Measurements from ENCODE around the gene KHSRP.
A peak's percentile ranks its signal among the peaks of the same experiment; 100 is the strongest.

KHSRP gene

DNA sequence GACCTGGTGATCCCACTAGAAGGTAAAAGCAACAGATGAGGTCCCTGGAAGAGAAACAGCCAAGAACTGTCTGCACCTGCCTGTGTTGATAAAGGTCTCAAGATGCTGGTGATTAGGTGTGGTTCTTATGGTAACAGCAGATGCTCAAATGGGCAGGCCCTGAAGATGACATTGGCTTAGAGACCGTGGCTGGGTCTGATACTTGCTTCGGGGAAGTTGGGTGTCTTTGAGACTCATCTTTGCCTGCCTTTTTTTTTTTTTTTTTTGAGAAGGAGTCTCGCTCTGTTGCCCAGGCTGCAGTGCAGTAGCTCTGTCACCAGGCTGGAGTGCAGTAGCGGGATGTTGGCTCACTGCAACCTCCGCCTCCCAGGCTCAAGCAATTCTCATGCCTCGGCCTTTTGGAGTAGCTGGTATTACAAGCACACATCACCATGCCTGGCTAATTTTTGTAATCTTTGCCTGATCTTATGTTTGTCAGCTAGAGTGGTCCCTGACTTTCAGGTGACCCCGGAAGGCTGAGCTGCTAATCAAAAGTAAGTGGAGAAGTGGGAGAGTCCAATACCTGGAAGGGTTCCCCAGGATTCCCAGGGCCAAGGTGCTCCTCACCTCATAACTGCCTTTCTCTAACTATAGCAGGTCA, 27.1 kb upstream of the KHSRP start:
- no peak for FAIRE-seq

DNA sequence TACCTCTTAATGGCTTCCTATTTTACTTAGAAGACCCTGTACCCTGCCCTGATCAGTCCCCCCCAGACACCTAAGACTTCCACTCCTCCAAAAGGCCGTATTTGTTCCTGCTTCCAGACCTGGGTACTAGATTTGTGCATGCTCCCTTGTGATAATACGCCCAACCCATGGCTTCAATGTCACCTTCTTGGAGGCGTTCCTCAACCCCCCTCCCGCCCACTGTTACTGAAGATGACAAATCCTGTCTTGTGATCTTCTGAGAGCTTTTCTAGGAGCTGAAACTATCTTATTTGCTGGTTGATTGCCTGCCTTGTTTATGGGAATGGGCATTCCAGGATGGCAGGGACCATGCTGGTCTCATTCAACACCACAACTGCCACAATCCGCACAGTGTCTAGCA, 25.6 kb upstream of the KHSRP start:
- FAIRE-seq, result no peak

DNA sequence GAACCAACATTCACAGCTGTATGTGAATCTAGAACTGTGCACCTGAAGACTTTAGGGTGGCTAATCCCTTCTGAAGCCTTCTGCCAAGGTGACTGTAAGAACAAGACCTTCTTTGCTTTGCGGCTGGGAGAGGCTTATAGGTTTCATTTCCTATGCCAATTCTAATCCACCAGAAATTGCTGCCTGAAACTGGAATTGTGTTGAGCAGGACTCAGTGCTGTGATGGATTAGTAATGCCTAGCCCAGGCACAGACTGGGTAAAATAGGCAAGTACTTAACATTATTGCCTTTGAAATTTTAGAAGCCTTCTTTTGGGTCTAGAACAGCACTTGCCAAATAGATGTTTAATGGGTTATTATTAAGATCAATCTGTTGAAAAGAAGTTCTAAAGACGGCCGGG, 23.4 kb upstream of the KHSRP start:
- FAIRE-seq, result no peak

DNA sequence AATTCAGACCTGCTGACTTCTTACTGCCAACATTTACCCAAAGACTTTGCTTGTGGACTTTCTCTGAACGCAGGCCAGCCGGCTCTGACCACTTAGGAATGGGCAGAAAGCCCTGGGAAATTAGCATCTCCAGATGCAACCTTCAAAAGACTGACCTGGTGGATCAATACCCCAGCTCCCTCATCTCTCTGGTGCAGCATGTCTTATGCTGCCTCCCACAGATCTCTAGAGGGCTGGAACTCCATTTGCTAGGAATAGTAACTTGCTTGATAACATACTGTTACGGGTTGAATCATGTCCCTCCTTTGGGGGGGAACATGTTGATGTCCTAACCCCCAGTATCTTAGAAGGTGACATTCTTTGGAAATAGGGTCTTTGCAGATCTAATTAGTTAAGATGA, 21.8 kb upstream of the KHSRP start:
- FAIRE-seq, result no peak

DNA sequence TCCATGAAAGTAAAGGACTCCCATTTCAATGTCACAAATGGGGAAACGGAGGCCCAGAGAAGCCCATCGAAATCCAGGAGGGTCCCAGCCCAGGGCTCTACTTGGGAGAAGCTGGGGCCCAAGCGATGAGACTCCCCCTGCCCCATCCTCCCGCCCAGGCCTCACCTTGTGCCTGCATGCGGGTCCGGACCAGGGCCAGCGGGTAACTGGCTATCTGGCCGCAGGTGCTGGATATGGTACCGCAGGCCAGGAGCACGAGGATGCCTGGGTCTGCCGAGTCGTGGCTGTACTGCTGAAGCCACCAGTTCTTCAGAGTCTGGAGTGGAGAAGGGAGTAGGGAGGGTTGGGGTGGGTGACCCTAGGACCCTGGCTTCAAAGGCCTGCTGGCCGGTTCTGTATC, 19.4 kb upstream of the KHSRP start:
- FAIRE-seq, result no peak

DNA sequence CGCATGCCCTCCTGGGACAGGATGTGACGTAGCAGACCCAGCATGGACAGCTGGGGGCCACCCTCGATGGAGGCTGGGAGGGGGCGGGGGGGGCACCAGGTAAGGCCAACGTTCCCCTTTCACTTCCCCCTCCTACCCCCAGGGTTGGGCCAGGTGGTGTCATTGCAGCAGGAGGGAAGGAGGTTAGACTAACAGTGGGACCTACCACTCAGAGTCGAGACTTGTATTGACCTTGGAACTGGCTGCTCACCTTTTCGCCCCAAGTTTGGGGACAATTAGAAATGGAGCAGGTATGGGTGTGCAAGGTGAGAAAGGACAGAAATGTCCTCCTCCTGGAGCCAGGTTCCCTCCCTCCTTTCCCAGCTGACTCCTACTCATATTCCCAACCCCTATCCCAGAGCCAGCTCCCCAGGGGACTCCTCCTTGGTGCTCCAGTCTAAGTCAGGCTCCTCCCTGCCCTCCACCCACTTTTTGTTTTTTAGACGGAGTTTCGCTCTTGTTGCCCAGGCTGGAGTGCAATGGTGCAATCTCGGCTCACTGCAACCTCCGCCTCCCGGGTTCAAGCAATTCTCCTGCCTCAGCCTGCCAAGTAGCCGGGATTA, 17.6 kb upstream of the KHSRP start:
- FAIRE-seq, result no peak

DNA sequence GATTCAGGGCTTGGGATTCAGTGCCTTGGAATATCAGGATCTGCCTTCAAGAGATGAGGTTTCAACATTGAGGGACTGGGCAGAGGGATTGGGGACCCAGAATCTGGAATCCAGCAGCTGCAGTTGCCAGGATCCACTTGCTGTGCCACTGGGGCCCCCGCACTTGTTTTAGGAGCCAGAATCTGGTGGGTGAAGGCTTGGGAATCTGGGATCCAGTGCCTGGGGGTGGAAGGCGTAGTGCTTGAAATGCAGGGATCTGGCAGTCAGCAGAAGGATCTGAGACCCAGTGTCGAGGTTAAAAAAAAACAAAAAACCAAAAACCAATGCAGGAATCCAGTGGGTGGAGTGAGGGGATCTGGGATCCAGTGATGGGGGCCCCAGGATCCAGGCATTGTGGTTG, 16.3 kb upstream of the KHSRP start:
- FAIRE-seq, result no peak

DNA sequence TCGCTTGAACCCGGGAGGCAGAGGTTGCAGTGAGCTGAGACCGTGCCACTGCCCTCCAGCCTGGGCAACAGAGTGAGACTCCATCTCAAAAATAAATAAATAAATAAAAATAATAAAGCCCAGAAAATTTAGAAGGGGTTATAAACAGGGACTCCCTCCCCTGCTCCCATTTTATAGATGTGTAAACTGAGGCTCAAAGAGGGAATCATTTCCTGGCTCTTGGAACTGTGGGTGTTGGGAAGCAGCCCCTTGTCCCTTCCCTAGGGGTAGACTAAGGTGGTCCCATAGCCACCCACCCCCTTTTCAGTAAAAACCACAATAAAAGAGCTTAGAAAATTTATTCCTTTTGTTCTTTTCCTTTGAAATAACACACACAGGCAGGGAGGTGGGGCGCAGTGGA, 15.1 kb upstream of the KHSRP start:
- no peak for FAIRE-seq

DNA sequence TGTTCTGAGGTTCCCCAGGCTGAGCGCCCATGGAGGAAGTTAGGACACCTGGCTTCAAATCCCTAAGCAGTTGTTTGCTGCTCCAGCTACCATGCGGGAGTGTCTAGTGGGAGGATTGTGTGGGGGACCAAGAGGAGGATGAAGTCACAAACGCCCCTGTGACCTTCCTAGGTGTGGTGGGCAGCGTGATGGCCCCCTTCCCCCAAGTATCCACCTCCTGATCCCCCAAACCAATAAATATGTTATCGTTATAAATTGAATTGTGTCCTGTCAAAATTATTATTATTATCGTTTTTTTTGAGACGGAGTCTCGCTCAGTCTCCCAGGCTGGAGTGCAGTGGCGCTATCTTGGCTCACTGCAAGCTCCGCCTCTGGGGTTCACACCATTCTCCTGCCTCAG, 9.1 kb upstream of the KHSRP start, which contains the start of gene SLC25A41:
Gene SLC25A41 (minus strand): TSS at position 101 of the 400 bp plus-strand sequence. CDS start 70 bp downstream, at position 31.
- no peak for FAIRE-seq

DNA sequence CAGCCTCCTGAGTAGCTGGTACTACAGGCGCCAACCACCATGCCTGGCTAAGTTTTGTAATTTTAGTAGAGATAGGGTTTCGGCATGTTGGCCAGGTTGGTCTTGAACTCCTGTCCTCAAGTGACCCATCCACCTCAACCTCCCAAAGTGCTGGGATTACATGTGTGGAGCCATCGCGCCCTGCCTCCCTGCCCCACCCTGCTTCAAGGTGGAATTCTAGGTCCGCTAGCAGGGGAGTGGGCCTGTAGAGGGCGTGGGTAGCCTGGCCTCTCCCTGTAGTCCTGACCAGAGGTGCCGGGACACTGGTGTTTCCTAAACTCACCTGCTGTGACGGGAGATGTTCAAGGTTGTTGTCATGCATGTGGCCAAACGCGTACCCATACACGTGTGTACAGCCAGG, 8.6 kb upstream of the KHSRP start:
- FAIRE-seq, result no peak

DNA sequence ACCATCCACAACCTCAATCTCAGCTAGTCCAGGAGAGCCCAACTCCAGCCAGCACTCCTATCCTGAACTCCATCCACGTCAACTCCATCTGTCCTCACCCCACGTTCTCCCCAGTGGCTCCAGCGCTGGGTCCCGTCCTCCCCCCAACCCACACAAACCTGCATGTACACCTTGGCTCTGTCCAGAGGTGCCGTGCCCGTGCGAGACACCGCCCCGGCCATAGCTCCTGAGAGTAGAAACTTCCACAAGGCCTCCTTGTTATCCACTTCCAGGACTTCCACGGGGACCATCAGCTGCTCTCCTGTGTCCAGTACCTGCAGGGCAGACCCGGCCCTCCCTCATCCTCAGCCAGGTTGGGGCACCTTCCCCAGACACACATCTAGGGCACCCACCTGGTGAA, 7.3 kb upstream of the KHSRP start:
- no peak for FAIRE-seq

DNA sequence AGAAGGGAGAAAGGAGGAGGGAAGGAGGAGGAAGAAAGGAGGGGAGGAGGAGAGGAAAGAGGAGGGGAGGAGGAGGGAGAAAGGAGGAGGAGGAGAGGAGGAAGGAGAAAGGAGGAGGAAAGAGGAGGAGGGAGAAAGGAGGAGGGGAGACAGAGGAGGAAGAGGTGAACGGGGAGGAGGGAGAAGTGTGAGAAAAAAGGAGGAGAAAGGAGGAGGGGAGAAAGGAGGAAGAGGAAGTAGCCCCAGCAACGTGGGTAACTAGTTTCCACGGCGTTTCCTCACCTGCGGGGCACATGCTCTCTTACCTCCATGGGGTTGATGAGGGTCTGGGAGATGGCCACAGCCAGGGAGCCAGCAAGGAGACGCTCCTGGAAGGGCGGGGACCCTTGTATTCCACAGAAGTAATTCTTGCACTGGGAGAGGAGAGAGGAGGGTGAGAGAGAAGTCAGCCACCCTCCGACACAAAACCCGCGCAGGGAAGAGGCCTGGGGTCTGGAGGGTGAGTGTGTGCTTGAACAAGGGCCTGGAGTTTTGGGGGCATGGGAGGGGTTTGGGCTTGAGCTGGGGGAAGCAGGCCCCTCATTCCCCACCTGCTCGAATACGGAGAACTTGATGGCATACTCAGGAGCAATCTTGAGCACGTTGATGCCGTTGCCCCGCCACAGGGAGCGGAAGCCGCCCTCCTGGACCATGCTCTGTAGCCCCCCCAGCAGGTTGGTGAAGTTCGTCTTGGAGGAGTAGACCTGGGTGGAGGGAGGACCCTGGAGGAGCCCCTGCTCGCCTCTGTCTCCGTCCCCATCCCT, 5.0 kb upstream of the KHSRP start:
- FAIRE-seq, result no peak

DNA sequence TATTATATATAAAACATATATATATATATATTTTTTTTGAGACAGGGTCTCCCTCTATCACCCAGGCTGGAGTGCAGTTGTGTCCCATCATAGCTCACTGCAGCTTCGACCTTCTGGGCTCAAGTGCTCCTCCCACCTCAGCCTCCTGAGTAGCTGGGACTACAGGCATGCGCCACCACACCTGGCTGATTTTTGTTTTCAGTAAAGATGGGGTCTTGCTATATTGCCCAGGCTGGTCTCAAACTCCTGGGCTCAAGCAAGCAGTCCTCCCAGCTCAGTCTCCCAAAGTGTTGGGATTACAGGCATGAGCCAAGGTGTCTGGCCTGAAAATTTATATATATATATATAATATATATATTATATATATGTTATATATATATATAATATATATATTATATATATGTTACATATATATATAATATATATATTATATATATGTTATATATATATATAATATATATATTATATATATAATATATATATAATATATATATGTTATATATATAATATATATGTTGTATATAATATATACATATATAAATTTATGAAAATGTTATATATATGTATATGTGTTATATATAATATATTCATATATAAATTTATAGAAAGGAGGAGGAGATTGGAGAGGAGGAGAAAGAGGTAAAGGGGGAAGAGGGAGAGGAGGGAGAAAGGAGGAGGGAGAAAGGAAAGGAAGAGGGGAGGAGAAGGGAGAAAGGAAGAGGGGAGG, 4.2 kb upstream of the KHSRP start:
- peak; percentile 56 for FAIRE-seq

DNA sequence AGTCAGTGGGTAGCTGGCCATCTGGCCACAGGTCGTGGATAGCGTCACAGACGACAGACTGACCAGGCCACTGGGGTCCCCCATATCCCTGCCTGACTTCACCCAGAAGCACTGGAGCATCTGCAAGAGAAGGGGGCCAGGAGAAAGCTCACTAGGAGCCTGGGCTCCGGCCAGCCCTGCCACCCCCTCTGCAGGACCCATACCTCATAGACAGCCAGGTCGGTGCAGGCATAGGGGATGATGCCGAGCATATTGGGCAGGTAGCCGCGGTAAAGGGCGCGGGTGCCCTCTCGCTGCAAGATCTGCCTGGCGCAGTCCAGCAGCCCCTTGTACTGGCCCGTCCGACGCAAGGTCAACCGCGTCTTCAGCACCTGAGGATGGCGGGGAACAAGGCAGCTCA, 2.5 kb upstream of the KHSRP start:
- no peak for FAIRE-seq

DNA sequence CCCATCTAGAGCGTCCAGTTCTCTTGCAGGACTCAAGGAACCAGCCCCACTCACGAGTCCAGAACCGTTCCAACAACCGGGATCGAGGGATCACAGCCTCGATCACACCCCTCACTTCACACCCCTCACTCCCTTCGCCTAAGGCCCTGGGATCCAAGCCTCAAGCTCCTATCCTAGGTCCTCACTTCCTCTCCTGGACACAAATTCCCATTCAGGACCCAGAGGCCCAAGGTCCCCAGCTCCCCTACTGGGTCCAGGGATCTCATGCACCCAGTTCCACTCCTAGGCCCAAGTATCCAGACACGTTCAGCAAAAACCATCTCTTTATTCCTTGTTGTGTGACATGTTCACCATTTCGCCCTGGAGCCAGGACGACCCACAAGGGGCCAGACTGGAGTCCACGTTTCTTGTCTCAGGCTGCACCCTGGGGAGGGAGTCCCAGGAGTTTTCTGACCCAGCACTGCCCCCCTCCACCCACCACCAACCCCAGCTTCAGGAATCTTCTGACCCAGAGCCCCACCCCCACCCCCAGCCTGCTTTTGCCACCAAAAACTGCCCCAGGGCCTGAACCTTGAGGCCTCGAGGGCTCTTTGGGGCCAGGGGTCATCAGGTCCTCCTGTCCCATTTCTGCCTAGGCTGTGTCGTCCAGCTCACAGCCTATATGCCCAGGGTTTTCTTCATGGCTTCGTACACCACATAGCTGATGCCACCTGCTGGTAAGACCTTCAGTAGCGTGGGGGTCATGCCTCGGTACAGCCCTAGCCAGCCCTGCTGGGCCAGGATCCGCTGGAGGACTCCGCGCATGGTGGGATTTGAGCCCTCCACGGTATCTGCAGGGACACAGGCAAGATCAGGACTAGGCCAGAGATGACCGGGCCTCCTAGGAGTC, 1.4 kb upstream of the KHSRP start:
- no peak for FAIRE-seq

DNA sequence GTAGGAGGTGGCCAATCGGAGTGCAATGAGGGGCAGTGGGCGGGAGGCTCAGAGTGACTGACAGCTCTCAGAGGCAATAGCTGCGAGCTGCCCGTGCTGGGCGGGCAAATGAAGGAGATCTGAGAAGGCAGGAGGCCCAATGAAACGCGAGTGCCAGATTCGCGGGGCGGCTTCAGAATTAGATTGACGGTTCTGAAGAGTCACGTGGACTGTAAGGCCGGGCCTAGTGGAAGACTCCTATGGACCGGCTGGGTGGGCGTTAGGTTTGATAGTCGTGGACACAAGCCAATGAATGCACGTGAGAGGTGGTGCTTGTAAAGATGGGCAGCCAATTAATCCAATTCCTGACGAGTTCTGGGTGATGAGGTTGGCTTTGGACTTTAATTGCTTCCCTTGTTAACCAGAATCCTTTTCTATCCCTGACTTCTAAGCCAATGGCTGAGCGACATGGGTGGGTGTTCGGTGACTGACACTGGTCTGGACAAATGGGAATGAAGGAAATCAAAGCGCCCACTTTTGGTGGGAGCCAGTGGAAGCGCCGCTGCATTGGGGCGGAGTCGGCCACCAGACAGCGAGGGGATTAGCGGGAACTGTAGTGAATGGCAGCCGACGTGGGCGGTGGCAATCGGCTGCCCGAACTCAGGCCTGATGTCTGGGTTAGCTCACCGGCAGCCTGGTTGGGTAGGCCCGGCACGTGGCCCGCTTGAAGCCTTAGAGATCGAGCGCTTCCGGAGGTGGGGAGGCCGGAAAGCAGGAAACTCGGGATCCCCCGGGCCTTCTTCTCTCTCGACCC, 524 bp upstream of the KHSRP start:
- FAIRE-seq, result peak; percentile 100

DNA sequence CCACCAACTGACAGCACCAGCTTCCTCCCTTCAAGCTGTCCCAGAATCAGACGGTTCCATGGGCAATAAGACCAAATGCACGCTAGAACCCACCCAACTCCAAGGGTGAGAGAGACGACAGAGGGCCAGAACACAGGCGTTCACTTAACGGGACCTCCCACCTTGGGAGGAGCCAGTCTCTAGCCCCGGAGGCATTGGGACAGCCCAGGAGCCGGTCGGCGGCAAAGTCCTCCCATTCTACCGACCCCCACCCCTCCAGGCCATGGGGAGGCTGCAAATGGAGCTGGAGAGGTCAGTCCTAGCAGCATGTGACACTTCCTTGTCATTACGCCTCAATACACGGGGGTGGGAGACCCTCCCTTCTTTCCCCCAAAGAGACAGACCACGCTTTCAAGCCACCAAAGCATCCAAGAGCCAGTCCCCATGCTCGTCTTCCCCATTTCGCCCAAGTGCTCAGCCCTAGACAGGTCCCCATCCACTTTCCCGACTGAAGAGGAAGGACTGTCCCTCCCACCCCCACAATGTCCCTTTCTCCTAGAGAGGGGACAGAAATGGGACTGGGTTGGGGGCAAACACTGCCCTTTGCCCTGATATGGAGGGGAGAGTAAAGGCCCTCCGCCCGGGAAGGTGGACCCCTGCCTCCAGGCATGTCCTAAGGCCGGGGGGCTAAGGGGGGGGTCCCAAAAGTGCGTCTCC, 964 bp downstream of the KHSRP start:
- FAIRE-seq, result peak; percentile 65

DNA sequence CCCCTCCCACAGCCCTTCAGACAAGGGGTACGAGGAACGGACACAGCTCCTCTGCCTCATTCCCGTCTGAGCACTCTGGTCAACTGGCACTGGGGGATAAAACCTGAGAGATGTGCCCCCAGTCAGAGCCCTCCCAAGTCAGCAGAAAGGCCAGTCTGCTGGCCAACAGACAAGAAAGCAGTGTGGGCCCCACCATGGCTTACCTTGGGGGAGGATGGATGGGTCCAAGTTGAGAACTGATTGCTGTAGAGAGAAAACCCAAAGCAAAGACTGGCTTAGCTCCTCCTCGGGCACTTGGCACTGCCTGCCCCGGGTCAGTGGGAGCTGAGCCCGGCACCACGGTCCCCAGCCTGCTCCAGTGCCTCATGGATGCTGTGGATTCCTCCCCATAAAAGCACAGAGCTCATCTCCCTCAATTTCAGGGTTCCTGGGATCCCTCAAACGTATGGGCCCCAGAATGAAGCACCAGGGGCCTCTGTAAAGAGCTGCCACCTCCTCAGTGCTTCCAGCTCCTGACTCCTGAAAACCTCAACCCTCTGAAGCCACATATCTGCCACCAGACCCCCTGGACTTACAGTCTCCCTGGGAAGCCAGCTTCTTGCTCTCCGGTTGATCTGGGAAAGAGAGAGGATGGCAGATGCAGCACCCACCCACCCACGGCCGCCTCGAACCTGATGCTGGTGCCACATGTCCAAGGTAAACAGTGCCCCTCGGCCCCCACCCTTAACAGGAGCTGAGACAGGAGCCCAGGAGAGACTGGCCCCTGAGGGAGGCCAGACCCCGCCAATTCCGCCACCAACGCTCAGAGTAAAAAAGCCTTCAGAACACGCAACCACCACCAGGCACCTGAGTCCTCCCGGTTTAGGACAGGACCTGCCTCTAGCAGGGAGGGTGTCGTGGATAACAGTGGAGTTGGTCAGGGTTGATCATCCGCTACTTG, 3.3 kb downstream of the KHSRP start:
- no peak for FAIRE-seq

DNA sequence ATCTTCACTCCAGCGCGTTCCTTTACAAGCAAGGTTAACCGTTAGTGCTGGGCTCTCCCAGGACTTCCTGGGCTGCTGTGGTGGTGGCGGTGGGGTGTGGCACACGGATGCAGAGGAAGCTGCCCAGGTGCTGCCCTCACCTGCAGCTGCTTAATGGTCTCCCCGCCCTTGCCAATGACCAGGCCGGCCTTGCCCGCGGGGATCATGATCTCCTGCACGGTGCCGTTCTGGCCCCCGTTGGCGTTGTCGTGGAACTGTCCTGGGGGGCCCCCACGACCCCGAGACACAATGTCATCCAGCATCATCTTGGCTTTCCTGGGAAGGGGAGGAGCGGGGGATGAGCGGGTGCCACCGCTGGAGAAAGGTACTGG, 6.1 kb downstream of the KHSRP start:
- no peak for FAIRE-seq

All from G401.6 (cell line).